HEK293 (cell line): ENCODE data around the gene ZNF410.
"Not testable (repeated sequence)": the region's sequence is repeated elsewhere in the genome, so short reads cannot be mapped to it uniquely, and the experiment has no call there.

Experiments used
- CTCF ChIA-PET: fragments of 350-600 bp; formaldehyde crosslinking; extraction: SDS; loops from one replicate; lab custom pipeline; 2021; ENCODE audit warnings: antibody characterized with exemption; lab: Yijun Ruan, JAX
- POLR2A ChIA-PET: fragments of 300-600 bp; formaldehyde crosslinking; extraction: SDS; loops from one replicate; lab custom pipeline; 2020; ENCODE audit warnings: antibody characterized with exemption, inconsistent platforms; lab: Yijun Ruan, JAX
- H3K27ac ChIP-seq: fragments of 200-500 bp; sonication (Bioruptor generic); 2 replicates; pipeline ENCODE4 v1.5.1; 2014; ENCODE audit warnings: low read depth, low read length, control low read depth, inconsistent platforms; ENCODE audit errors: extremely low read depth
- H3K36me3 ChIP-seq, 2 experiments: fragments of 200-500 bp in 1 of 2; sonication (Bioruptor generic) in 1 of 2; 1 replicate in 1 of 2; 2 replicates in 1 of 2; pipeline ENCODE4 v1.5.1; 2014 to 2017; ENCODE audit warnings: inconsistent platforms in 2 of 2, low read length in 2 of 2; ENCODE audit not compliant: control insufficient read depth in 2 of 2, insufficient read depth in 1 of 2
- H3K4me1 ChIP-seq: fragments of 200-500 bp; sonication (Bioruptor generic); 2 replicates; pipeline ENCODE4 v1.5.1; 2014; ENCODE audit warnings: mild to moderate bottlenecking, low read length, inconsistent platforms; ENCODE audit not compliant: control insufficient read depth, insufficient read depth
- H3K4me3 ChIP-seq: 2 replicates; pipeline ENCODE4 v1.5.1; 2011; ENCODE audit warnings: low read depth, mild to moderate bottlenecking, control low read depth, low read length, moderate library complexity
- H3K9me3 ChIP-seq: fragments of 200-500 bp; sonication (Bioruptor generic); 2 replicates; pipeline ENCODE4 v1.5.1; 2014; ENCODE audit warnings: low read depth, low read length, inconsistent platforms; ENCODE audit not compliant: control insufficient read depth, insufficient read depth
- GFI1B ChIP-seq: fragments of 450-650 bp; formaldehyde crosslinking; IDR thresholded peaks from 2 replicates; pipeline ENCODE4 v1.5.1; 2016; ENCODE audit warnings: missing biosample characterization, missing genetic modification characterization
- GLIS2 ChIP-seq: fragments of 450-650 bp; formaldehyde crosslinking; IDR thresholded peaks from 2 replicates; pipeline ENCODE4 v1.5.1; 2016; ENCODE audit warnings: missing biosample characterization, missing genetic modification characterization
- MEIS1 ChIP-seq: sonication (generic); formaldehyde crosslinking; IDR thresholded peaks from 2 replicates; pipeline ENCODE4 v1.8.1; 2022; ENCODE audit warnings: missing genetic modification reagents, mild to moderate bottlenecking, borderline replicate concordance
- MZF1 ChIP-seq: fragments of 450-650 bp; formaldehyde crosslinking; IDR thresholded peaks from 2 replicates; pipeline ENCODE4 v1.5.1; 2017; ENCODE audit warnings: missing biosample characterization, missing genetic modification characterization, borderline replicate concordance
- PRDM4 ChIP-seq: fragments of 450-650 bp; formaldehyde crosslinking; IDR thresholded peaks from 2 replicates; pipeline ENCODE4 v1.5.1; 2017; ENCODE audit warnings: missing biosample characterization, missing genetic modification characterization
- SP7 ChIP-seq: fragments of 450-650 bp; formaldehyde crosslinking; IDR thresholded peaks from 2 replicates; pipeline ENCODE4 v1.5.1; 2016; ENCODE audit warnings: missing biosample characterization, missing genetic modification characterization
- ZBTB20 ChIP-seq: fragments of 450-650 bp; formaldehyde crosslinking; IDR thresholded peaks from 2 replicates; pipeline ENCODE4 v1.5.1; 2016; ENCODE audit warnings: missing biosample characterization, missing genetic modification characterization
- ZBTB48 ChIP-seq: fragments of 450-650 bp; formaldehyde crosslinking; IDR thresholded peaks from 2 replicates; pipeline ENCODE4 v1.5.1; 2016; ENCODE audit warnings: missing biosample characterization, missing genetic modification characterization
- ZNF112 ChIP-seq: fragments of 450-650 bp; formaldehyde crosslinking; IDR thresholded peaks from 2 replicates; pipeline ENCODE4 v1.5.0; 2017; ENCODE audit warnings: missing biosample characterization, missing genetic modification characterization
- ZNF114 ChIP-seq: fragments of 450-650 bp; formaldehyde crosslinking; IDR thresholded peaks from 2 replicates; pipeline ENCODE4 v1.5.0; 2017; ENCODE audit warnings: missing biosample characterization, missing genetic modification characterization
- ZNF132 ChIP-seq: fragments of 450-650 bp; formaldehyde crosslinking; IDR thresholded peaks from 2 replicates; pipeline ENCODE4 v1.5.1; 2017; ENCODE audit warnings: missing biosample characterization, missing genetic modification characterization, borderline replicate concordance
- ZNF140 ChIP-seq: fragments of 450-650 bp; formaldehyde crosslinking; IDR thresholded peaks from 2 replicates; pipeline ENCODE4 v1.5.1; 2016; ENCODE audit warnings: missing biosample characterization, missing genetic modification characterization
- ZNF16 ChIP-seq: fragments of 450-650 bp; formaldehyde crosslinking; IDR thresholded peaks from 2 replicates; pipeline ENCODE4 v1.5.1; 2016; ENCODE audit warnings: low read depth, missing biosample characterization, missing genetic modification characterization
- ZNF169 ChIP-seq: fragments of 450-650 bp; formaldehyde crosslinking; IDR thresholded peaks from 2 replicates; pipeline ENCODE4 v1.5.1; 2016; ENCODE audit warnings: missing biosample characterization, missing genetic modification characterization
- ZNF202 ChIP-seq: fragments of 450-650 bp; formaldehyde crosslinking; IDR thresholded peaks from 2 replicates; pipeline ENCODE4 v1.5.1; 2016; ENCODE audit warnings: missing biosample characterization, missing genetic modification characterization, borderline replicate concordance
- ZNF280D ChIP-seq: fragments of 450-650 bp; formaldehyde crosslinking; IDR thresholded peaks from 2 replicates; pipeline ENCODE4 v1.5.1; 2016; ENCODE audit warnings: missing biosample characterization, missing genetic modification characterization
- ZNF404 ChIP-seq: fragments of 450-650 bp; formaldehyde crosslinking; IDR thresholded peaks from 2 replicates; pipeline ENCODE4 v1.5.1; 2017; ENCODE audit warnings: missing biosample characterization, missing genetic modification characterization
- ZNF600 ChIP-seq: fragments of 450-650 bp; formaldehyde crosslinking; IDR thresholded peaks from 2 replicates; pipeline ENCODE4 v1.5.1; 2016; ENCODE audit warnings: missing biosample characterization, missing genetic modification characterization
- ZNF623 ChIP-seq: fragments of 450-650 bp; formaldehyde crosslinking; IDR thresholded peaks from 2 replicates; pipeline ENCODE4 v1.5.1; 2016; ENCODE audit warnings: missing biosample characterization, missing genetic modification characterization
- ZNF639 ChIP-seq: fragments of 450-650 bp; formaldehyde crosslinking; IDR thresholded peaks from 2 replicates; pipeline ENCODE4 v1.5.1; 2016; ENCODE audit warnings: missing biosample characterization, missing genetic modification characterization
- ZNF792 ChIP-seq: fragments of 450-650 bp; formaldehyde crosslinking; IDR thresholded peaks from 2 replicates; pipeline ENCODE4 v1.5.1; 2016; ENCODE audit warnings: missing biosample characterization, missing genetic modification characterization

Gene ZNF410

GRCh38 chr14:73863209-73863608, 23.4 kb upstream of the ZNF410 start:
- CTCF ChIA-PET: no interaction called here

GRCh38 chr14:73865534-73866113, 21.0 kb upstream of the ZNF410 start:
- Histone ChIP-seq H3K9me3 (no peaks in the 10 kb centered on the region), H3K4me1 (no peaks in the 10 kb centered on the region), H3K36me3 (peaks cover 31 to 46% of the 10 kb centered on the region in 2 experiments), H3K27ac (no peak overlapping the region), H3K4me3 (no peak overlapping the region)
- TF ChIP-seq ZNF623 (tag by site-specific recombination) (no peak), ZNF202 (tag by site-specific recombination) (no peak), ZNF112 (tag by site-specific recombination) (no peak), ZNF280D (tag by site-specific recombination) (no peak), ZNF600 (tag by site-specific recombination) (no peak), ZNF114 (tag by site-specific recombination) (no peak), SP7 (tag by site-specific recombination) (no peak), ZNF404 (tag by site-specific recombination) (no peak), MEIS1 (CRISPR knock-in tag) (no peak), ZNF792 (tag by site-specific recombination) (no peak), ZNF132 (tag by site-specific recombination) (no peak), ZNF639 (tag by site-specific recombination) (no peak)
- ChIA-PET POLR2A (no interaction called here), CTCF (interaction anchor here (0.6 to 0.8 kb wide), 2 partner anchors 70 to 485 kb away, joined by 3 read pairs; no protein-coding TSS in a partner anchor)

More at GRCh38 chr14:73863209-73863608, 23.4 kb upstream of the ZNF410 start:
- POLR2A ChIA-PET: interaction anchor here (1.5 kb wide), 1 partner anchor 11 kb away, joined by 4 read pairs; the partner anchor contains the start of gene PTGR2
- no peaks in the 10 kb centered on the region for H3K4me1 ChIP-seq
- no peak for TF ChIP-seq ZBTB20
- TF ChIP-seq ZBTB48 (tag by site-specific recombination): no peak
- no peak for TF ChIP-seq ZNF140 (tag by site-specific recombination)
- no peak for TF ChIP-seq ZNF169 (tag by site-specific recombination)
- TF ChIP-seq GLIS2: no peak
- no peak for TF ChIP-seq GFI1B (tag by site-specific recombination)
- no peak for TF ChIP-seq PRDM4 (tag by site-specific recombination)
- no peak for TF ChIP-seq ZNF16 (tag by site-specific recombination)
- no peak for TF ChIP-seq MZF1 (tag by site-specific recombination)
- H3K9me3 ChIP-seq: no peaks in the 10 kb centered on the region
- H3K4me3 ChIP-seq: no peak overlapping the region
- H3K27ac ChIP-seq: no peak overlapping the region
- peaks cover 38 to 46% of the 10 kb centered on the region in 2 experiments for H3K36me3 ChIP-seq

- H3K4me3 ChIP-seq, H3K9me3 ChIP-seq, H3K27ac ChIP-seq, POLR2A ChIA-PET, H3K4me1 ChIP-seq: not testable (repeated sequence)
- CTCF ChIA-PET: interaction anchor here (0.6 kb wide), 1 partner anchor 496 kb away, joined by 5 read pairs; no protein-coding TSS in a partner anchor
- H3K36me3 ChIP-seq: peaks cover 6 to 22% of the 10 kb centered on the region in 2 experiments
These were observed 16.9 kb upstream of the ZNF410 start for GRCh38 chr14:73869754-73870153.
